WTC11 (cell line): ENCODE data around the gene STK17B.

Experiments used
- ATF1 ChIP-seq: sonication (generic); formaldehyde crosslinking; IDR thresholded peaks from 2 replicates; pipeline ENCODE4 v1.8.1; 2023; ENCODE audit warnings: mild to moderate bottlenecking, moderate library complexity, missing genetic modification reagents
- ZBTB21 ChIP-seq: sonication (generic); formaldehyde crosslinking; IDR thresholded peaks from 2 replicates; pipeline ENCODE4 v1.8.1; 2023; ENCODE audit warnings: mild to moderate bottlenecking, missing genetic modification reagents, borderline replicate concordance

DNA sequence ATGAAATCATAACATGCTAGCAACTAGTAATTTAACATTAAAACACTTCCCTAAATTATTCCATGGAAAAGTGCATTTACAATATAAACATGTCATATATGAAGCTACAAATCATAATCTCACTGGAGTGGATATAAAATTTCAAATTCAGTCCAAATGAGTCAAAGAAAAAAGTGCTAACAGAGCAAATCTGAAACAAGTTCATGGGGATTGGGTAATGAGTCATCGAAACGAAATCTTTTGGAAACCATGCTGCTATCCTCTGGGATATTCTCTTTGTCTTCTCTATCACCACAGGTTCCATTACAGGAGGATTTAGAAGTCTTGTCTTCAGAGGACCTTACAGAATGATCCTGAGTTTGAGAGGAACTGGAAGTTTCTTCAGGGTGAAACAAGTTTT is 34.1 kb downstream of the STK17B start:
- no peak for TF ChIP-seq ZBTB21 (CRISPR knock-in tag)
- TF ChIP-seq ATF1 (CRISPR knock-in tag): no peak
